Measurements from ENCODE around the gene EML6.

- TF ChIP-seq CTCF (IDR thresholded peaks at IDR 0.05 in 4 of 5, conservative IDR thresholded peaks at IDR 0.05 in 1 of 5) = no peak
- no peak for TF ChIP-seq POLR2A (IDR thresholded peaks at IDR 0.05)
Observed at GRCh38 chr2:54964271-54964670, 240.8 kb downstream of the EML6 start.

All from gastrocnemius medialis (tissue), 4 donors.